ENCODE measurements around the gene MALRD1.

GRCh38 chr10:19704544-19704943 lies 655.9 kb downstream of the MALRD1 start:
- no peak for TF ChIP-seq CTCF (IDR thresholded peaks at IDR 0.05)
- no peak for TF ChIP-seq POLR2AphosphoS5 (IDR thresholded peaks at IDR 0.05; ENCODE audit: low read depth, low read length)

All from Panc1 (cell line).